ENCODE results near the gene SYVN1.
A peak's percentile ranks its signal among the peaks of the same experiment; 100 is the strongest.
"Not testable (repeated sequence)": the region's sequence is repeated elsewhere in the genome, so short reads cannot be mapped to it uniquely, and the experiment has no call there.

The SYVN1 gene

GRCh38 chr11:65125197-65126056 is 8.9 kb downstream of the SYVN1 start:
- no peak for DNase-seq

GRCh38 chr11:65124480-65125196 is 9.7 kb downstream of the SYVN1 start:
- no peak for DNase-seq

- DNase-seq = peak; percentile 99
Measured at GRCh38 chr11:65121865-65122696, 12.2 kb downstream of the SYVN1 start, which contains the start of the genes FAU and MRPL49. Gene FAU, minus strand, starts transcription at chr11:65122134. Its CDS starts 321 bp downstream, at chr11:65121813. Gene MRPL49, plus strand, starts transcription at chr11:65122321. Its CDS starts 26 bp downstream, at chr11:65122347.

- DNase-seq = peak; percentile 51
Measured at GRCh38 chr11:65121447-65121864, 12.9 kb downstream of the SYVN1 start.

GRCh38 chr11:65120831-65121230 is 13.5 kb downstream of the SYVN1 start:
- DNase-seq = no peak

GRCh38 chr11:65119670-65119995 is 14.7 kb downstream of the SYVN1 start:
- DNase-seq = no peak

GRCh38 chr11:65118891-65119669 is 15.2 kb downstream of the SYVN1 start:
- not testable (repeated sequence) for DNase-seq

DNA sequence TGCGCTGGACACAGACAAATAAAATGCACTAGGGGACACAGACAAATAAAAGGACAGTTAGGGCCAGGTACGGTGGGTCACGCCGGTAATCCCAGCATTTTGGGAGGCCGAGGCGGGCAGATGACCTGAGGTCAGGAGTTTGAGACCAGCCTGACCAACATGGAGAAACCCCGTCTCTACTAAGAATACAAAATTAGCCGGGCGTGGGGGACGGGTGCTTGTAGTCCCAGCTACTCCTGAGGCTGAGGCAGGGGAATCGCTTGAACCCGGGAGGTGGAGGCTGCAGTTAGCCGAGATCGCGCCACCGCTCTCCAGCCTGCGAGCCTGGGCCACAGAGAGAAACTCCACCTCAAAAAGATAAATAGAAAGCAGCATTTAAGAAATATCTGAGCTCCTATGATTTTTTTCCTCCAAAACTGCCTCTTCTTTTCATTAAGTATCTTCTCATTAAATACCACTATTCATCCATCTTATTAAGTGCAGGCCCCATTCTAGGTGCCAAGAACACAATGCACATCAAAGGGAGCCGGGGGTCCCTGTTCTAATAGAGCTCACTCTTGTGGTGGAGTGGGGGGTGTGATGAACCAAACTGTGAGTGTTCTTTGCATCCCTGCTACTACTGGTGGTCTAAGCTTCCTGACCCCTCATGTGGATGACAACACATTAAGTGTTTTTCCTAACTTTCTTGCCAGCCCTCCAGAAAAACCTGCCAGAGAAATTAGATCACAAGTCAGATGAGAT is 16.1 kb downstream of the SYVN1 start:
- no peak for DNase-seq

DNA sequence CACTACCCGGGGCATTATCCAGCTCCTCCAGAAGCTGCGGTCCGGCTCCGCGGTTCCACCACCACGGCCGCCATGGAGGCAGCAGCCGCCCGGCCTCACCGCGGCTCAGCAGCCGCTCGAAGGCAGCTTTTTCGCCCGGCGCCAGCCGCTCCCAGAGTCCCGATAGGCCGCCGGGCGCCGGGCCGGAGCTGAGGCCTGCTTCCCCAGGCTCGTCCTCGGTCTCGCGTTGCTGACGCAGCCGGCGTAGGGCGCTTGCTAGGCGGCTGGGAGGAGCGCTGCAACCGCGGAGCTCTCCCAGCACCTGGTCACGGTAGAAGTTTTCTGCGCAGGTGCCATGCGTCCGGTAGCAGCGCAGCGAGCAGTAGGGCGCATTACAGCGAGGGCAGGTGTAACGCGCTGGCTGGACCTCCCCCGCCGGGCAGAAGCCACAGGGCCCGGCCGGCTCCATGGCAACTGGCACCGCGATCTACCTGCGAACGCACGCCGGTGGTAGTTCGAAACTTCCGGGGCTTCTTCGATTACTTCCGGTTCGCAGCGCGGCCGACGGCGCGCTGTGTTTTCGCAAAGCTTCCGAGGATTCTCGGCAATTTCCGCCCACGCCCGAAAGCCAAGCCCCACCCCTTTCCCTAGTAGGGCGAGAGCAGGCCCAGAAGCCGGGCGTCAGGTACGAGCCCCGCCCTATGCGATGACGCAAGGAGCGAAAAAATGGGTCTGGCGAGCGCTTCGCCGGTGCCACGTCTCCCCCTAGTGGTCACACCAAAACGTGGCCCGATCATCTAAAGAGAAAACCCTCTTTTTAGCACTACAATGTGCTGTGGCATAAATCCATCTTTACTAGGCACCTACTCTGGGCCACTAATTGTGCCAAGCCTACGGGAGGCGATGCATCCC is 16.9 kb downstream of the SYVN1 start, which contains the start of gene ZNHIT2:
Gene ZNHIT2 (minus strand): TSS at position 496 of the 891 bp plus-strand sequence. CDS start 48 bp downstream, at position 448.
- peak; percentile 100 for DNase-seq

DNA sequence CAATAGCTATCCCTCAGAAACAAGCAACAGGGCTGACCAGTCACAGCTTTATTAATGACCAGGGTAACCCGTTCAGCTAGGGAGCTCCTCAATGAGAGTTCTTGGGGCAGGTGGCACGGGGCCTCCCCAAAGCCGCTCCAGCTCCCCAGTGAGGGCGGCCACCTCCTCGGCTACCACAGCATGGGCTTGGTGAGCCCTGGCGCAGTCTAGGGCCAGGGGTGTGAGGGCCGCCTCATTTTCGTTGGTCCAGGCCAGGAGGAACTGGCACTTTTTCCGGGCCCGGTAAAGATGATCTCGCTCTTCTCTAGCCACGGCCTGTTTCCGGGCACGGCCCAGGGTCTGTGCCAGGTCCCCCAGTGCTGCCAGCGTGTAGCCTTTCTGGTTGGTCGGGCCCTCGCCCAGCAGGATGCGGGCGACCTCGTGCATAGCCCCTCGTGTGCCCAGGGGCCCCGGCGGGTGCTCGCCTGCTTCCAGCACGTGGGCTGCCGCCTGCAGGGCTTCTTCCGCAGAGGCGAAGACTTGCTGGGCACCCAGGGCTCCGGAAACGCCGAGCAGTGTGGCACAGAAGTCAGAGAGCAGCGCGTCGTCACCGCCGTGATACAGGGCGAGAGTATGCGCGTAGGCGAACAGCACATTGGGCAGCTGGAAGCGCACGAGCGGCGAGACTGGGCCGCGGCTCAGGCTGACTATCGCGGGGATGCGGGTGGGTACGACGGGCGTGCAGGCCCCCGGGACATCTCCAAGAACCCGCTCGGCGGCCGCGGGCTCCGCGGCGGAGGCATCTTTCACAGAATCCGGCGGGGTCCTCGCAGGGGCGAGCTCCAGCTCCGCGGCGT is 17.7 kb downstream of the SYVN1 start:
- DNase-seq = peak; percentile 71

- DNase-seq = no peak
Measured at GRCh38 chr11:65115361-65116082, 18.8 kb downstream of the SYVN1 start.

GRCh38 chr11:65114538-65115171 is 19.7 kb downstream of the SYVN1 start:
- no peak for DNase-seq

GRCh38 chr11:65113839-65114238 is 20.5 kb downstream of the SYVN1 start:
- no peak for DNase-seq

DNA sequence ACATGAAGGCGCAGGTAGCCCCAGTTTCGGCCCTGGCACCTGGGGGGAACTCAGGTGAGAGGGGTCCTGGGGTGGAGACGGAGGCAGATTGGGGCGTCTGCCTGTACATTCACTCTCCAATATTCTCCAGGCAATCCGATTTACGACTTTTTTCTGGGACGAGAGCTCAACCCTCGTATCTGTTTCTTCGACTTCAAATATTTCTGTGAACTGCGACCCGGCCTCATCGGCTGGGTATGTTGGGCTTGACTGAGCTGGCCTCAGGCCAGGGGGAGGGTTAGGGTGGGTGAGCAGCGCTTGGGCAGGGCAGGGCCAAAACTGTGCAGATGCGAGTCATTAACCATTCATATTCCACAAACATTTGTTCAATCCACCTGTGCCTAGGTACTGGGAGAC is 21.0 kb downstream of the SYVN1 start:
- no peak for DNase-seq

GRCh38 chr11:65112546-65113360 is 21.6 kb downstream of the SYVN1 start:
- peak; percentile 79 for DNase-seq

DNA sequence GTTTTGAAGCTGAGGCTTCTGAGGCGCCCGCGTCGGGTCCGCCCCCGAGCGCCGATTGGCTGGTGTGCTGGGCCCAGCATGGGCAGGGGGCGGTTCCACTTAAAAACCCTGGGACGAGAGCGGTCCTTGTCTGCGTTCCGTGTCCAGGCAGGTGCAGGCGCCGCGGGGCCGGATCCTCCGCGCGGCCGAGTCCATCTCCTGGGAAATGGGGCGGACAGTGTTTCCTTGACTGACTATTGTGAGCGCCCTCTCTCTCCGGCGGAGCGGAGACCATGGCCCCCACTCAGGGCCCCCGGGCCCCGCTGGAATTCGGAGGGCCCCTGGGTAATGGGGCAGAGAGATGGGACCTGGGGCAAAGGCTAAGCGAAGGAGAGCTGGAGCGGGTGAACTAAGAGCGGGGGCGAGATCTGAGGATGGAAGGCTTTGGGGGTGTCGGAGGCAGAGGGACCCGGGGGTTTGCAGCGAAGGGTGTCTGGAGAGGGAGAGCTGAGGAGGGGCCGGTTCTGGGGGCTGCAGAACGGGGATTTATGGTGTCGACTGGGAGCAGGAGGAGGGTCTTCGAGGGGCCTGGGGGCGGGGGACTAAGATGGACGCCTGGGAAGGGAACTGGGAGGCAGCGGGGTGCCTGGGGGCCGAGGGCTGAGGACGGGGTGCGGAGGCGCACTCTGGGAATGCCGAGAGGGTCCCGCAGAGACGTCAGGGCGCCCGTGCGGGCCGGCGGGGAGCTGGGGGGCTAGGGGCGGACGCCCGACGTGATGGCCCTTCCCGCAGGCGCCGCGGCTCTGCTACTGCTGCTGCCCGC is 22.4 kb downstream of the SYVN1 start, which contains the start of gene TM7SF2:
Gene TM7SF2 (plus strand): TSS at position 129 of the 802 bp plus-strand sequence. CDS start 144 bp downstream, at position 273.
- peak; percentile 95 for DNase-seq
